Measurements from ENCODE around the gene AGPAT4.

DNA sequence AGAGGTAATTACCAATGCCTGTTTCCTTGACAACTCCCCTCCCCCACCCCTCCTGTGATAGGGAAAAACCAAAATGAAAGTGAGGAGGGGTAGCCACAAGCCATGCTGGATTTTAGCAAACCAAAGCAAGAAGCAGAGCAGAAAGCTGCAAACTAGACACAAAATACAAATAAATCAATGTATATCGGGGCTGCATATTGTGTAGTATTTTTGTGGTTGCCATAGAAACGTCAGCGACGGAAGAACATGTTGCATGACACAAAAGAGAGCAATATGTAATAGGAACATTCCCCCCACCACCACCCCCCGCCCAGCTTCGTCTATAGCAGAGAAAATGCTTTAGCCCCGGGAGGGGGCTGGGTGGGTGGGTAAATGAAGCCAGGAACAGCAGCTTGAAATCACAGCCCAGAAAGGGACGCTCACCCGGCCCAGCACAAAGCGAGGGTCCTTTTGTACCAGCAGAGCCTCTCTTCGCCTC, 548 bp downstream of the AGPAT4 start:
- TF ChIP-seq EZH2 (IDR thresholded peaks at IDR 0.05; ENCODE audit: borderline replicate concordance, insufficient read depth, low read depth, low read length, poor library complexity, severe bottlenecking), result no peak
- TF ChIP-seq CTCF (IDR thresholded peaks at IDR 0.05), result no peak

All from B cell (primary cell).